ENCODE measurements around the gene MYBPHL.

MYBPHL gene

DNA sequence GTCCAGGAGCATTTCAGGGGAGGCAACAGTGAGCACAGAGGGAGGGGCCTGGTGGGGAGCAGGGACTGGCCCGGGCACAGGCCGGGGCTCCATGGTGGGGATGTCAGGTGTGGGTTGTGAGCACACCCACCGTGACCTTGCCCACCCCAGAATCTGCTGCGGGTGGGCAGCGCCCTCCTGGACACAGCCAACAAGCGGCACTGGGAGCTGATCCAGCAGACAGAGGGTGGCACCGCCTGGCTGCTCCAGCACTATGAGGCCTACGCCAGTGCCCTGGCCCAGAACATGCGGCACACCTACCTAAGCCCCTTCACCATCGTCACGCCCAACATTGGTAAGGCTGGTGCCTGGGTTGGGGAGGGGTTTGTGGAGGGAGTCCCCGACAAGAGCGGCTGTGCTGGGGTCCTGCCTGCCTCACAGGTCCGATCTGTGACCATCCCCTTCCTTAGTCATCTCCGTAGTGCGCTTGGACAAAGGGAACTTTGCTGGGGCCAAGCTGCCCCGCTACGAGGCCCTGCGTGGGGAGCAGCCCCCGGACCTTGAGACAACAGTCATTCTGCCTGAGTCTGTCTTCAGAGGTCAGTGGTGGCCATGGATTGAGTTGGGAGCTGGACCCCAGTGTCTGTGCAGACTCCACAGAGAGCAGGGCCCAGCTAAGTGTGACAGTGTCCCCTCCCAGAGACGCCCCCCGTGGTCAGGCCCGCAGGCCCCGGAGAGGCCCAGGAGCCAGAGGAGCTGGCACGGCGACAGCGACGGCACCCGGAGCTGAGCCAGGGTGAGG lies 38.2 kb downstream of the MYBPHL start:
- TF ChIP-seq, protein P1, sequence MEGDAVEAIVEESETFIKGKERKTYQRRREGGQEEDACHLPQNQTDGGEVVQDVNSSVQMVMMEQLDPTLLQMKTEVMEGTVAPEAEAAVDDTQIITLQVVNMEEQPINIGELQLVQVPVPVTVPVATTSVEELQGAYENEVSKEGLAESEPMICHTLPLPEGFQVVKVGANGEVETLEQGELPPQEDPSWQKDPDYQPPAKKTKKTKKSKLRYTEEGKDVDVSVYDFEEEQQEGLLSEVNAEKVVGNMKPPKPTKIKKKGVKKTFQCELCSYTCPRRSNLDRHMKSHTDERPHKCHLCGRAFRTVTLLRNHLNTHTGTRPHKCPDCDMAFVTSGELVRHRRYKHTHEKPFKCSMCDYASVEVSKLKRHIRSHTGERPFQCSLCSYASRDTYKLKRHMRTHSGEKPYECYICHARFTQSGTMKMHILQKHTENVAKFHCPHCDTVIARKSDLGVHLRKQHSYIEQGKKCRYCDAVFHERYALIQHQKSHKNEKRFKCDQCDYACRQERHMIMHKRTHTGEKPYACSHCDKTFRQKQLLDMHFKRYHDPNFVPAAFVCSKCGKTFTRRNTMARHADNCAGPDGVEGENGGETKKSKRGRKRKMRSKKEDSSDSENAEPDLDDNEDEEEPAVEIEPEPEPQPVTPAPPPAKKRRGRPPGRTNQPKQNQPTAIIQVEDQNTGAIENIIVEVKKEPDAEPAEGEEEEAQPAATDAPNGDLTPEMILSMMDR (conservative IDR thresholded peaks at IDR 0.05; ENCODE audit: low read depth), result no peak
- no peak for DNase-seq (ENCODE audit: low spot score)
- CTCF ChIA-PET, result interaction anchor here (0.8 to 1.6 kb wide), 3 partner anchors 9 to 130 kb away, joined by 3 to 7 read pairs (median 5); no protein-coding TSS in a partner anchor
- H3K27ac ChIP-seq, result peak overlapping the region; percentile 92
- POLR2A ChIA-PET (ENCODE audit: low non-redundant PET), result no interaction called here

DNA sequence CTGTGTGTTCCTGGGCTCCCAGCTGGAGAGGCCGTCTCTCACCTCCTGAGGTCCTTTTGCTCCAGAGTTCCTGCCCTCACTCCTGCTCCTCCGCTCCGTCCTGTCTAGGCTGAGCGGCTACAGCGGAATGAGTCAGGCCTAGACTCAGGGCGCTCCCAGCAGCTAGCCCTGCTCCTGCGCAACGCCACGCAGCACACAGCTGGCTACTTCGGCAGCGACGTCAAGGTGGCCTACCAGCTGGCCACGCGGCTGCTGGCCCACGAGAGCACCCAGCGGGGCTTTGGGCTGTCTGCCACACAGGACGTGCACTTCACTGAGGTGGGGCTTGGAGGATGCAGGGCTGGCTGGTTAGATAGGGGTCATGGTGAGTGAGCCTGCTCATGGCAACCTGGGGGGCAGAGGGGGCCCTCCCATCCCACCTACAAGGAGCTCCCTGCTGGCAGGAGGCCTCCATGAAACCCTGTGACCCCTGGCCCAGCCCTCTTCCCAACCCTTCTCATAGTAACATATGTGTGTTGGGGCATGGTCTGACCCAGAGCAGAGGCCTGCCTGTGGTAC lies 39.0 kb downstream of the MYBPHL start:
- TF ChIP-seq, protein P1 (conservative IDR thresholded peaks at IDR 0.05; ENCODE audit: low read depth), result no peak
- ChIA-PET CTCF (no interaction called here), POLR2A (ENCODE audit: low non-redundant PET) (no interaction called here)
- DNase-seq (ENCODE audit: low spot score), result no peak
- H3K27ac ChIP-seq, result peak overlapping the region; percentile 92

DNA sequence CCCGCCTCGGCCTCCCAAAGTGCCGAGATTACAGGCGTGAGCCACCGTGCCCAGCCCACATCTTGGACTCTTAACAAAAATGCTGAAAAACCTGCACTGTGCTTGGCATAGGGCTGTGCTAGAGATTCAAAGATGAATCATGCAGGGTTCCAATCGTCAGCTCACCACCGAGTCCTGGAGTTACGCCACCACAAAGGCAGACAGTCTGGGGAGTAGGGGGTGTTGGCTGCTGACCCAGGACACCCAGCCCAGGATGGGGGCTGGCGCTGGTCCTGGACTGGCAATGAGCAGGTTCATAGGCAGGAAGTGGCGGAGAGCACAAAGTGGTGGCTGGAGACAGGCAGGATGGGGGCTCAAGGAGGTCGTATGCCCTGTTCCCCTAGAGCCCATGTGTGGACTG lies 39.8 kb downstream of the MYBPHL start:
- CTCF ChIA-PET, result no interaction called here
- DNase-seq (ENCODE audit: low spot score), result no peak
- TF ChIP-seq, protein P1 (conservative IDR thresholded peaks at IDR 0.05; ENCODE audit: low read depth), result no peak
- POLR2A ChIA-PET (ENCODE audit: low non-redundant PET), result no interaction called here
- peak overlapping the region; percentile 92 for H3K27ac ChIP-seq

DNA sequence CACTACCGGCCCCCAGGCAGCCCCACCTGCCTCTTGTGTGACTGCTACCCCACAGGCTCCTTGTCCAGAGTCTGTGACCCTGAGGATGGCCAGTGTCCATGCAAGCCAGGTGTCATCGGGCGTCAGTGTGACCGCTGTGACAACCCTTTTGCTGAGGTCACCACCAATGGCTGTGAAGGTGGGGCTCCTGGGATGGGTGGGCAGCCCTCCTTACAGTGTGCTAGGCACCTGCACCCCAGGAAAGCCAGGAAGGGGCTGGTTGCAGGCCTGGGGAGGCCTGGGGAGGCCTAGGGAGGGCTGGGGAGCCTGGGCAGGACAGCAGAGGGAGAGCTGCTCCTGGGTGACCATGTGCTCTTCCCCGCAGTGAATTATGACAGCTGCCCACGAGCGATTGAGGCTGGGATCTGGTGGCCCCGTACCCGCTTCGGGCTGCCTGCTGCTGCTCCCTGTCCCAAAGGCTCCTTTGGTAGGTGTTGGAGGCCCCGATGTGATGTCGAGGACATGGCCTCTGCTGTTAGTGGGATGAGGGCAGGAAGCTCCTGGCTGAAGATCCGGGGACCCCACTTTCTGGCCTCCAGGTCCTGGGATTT lies 41.0 kb downstream of the MYBPHL start:
- no peak for DNase-seq (ENCODE audit: low spot score)
- peak overlapping the region; percentile 92 for H3K27ac ChIP-seq
- ChIA-PET CTCF (interaction anchor here (0.5 kb wide), 1 partner anchor 166 kb away, joined by 3 read pairs; no protein-coding TSS in a partner anchor), POLR2A (ENCODE audit: low non-redundant PET) (no interaction called here)
- TF ChIP-seq, protein P1 (conservative IDR thresholded peaks at IDR 0.05; ENCODE audit: low read depth), result no peak

DNA sequence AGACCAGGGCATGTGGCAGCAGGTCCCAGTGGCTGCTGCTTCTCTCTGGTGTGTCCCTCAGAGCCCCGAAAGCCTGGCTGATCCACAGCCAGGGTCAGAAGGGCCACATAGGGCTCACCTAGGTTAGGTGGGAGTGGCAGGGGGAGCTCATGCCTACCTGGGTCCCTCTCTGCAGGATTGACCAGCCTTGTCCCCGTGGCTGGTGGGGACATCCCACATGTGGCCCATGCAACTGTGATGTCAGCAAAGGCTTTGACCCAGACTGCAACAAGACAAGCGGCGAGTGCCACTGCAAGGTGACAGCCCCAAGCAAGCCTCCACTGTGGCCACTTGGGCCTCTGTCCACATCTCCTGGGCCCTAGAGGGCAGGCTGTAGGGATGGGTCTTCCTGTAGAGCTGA lies 41.8 kb downstream of the MYBPHL start:
- no peak for DNase-seq (ENCODE audit: low spot score)
- TF ChIP-seq, protein P1 (conservative IDR thresholded peaks at IDR 0.05; ENCODE audit: low read depth), result no peak
- CTCF ChIA-PET, result interaction anchor here (0.5 to 1.5 kb wide), 4 partner anchors 8 to 165 kb away, joined by 3 to 13 read pairs (median 4); partner anchors contain the start of gene SORT1
- POLR2A ChIA-PET (ENCODE audit: low non-redundant PET), result no interaction called here
- H3K27ac ChIP-seq, result peak overlapping the region; percentile 92

DNA sequence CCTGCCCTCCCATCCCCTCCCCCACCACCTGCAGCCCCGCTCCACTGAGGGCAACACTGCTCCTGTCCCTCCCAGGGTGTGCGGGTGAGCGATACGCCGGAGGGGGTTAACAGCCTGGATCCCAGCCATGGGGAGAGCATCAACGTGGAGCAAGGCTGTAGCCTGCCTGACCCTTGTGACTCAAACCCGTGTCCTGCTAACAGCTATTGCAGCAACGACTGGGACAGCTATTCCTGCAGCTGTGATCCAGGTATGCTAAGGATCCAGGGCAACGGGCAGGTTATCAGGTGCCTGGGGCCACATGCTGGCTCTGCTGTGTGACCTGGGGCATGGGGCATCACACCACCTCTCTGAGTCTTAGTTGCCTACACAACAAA lies 42.4 kb downstream of the MYBPHL start:
- H3K27ac ChIP-seq, result peak overlapping the region; percentile 92
- CTCF ChIA-PET, result interaction anchor here (0.6 to 1.5 kb wide), 13 partner anchors 9 to 268 kb away, joined by 3 to 13 read pairs (median 3); partner anchors contain the start of genes CELSR2 and SORT1
- TF ChIP-seq, protein P1 (conservative IDR thresholded peaks at IDR 0.05; ENCODE audit: low read depth), result no peak
- POLR2A ChIA-PET (ENCODE audit: low non-redundant PET), result no interaction called here
- no peak for DNase-seq (ENCODE audit: low spot score)
